ENCODE results near the gene ATRIP. TPM values are rescaled to one million over a fixed set of nuclear protein-coding genes. Genes with fewer than 3 reads are reported as not detected.

Gene ATRIP
- total RNA-seq, 2 experiments from 2014 or later = 17.4 to 19.4 TPM

DNA sequence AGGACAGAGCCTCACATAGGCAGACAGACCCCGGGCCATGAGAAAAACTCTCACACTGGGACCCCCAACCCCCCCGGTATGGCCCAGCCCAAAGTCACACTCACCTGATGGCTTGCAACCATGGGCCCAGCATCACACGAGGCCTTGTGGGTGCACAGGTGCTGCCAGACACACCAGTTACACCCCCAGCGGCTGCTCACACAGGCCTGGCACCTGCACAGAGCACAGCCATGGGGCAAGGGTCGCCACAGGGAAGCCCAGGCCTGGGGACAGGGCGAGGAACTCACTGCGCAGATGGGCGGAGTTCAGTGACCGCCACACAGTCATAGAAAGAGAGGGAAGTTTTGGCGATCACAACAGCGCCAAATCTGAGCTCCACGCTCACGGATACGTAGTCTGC lies 26.0 kb upstream of the ATRIP start:
- DNase-seq = no peak
- H3K4me3 Mint-ChIP-seq = no peak overlapping the region
- POLR2A ChIA-PET = no interaction called here
- H3K27ac Mint-ChIP-seq = peak overlapping the region; percentile 76
- peaks cover 3% of the 10 kb centered on the region for H3K4me1 Mint-ChIP-seq
- no peaks in the 10 kb centered on the region for H3K9me3 Mint-ChIP-seq
- no peaks in the 10 kb centered on the region for H3K36me3 Mint-ChIP-seq (ENCODE audit: low read depth)
- CTCF ChIA-PET = interaction anchor here (0.6 kb wide), 1 partner anchor 137 kb away, joined by 6 read pairs; no protein-coding TSS in a partner anchor
- no peaks in the 10 kb centered on the region for H3K27me3 Mint-ChIP-seq

DNA sequence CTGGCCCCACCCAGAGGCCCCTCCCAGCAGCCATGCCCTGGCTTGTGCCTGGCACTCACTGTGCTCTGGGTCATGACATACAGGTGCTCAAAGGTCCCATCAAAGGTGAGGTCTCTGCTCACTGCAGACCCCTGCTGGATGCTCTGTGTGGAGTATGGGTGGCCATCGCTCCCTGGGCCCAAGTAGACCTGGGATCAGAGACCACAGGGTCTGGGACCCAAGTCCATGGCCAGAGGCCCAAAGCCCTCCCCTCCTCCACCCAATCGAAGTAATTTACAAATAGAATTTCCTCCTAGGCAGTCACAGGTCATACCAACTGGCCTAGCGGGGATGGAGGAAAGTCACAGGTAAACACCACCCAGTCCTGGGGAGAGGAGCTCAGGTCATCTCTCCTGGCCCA lies 24.3 kb upstream of the ATRIP start:
- ChIA-PET CTCF (interaction anchor here (1.0 to 3.8 kb wide), 2 partner anchors 14 to 126 kb away, joined by 3 to 27 read pairs; no protein-coding TSS in a partner anchor), POLR2A (no interaction called here)
- peaks cover 5% of the 10 kb centered on the region for H3K27me3 Mint-ChIP-seq
- H3K36me3 Mint-ChIP-seq (ENCODE audit: low read depth) = no peaks in the 10 kb centered on the region
- H3K4me3 Mint-ChIP-seq = no peak overlapping the region
- H3K27ac Mint-ChIP-seq = no peak overlapping the region
- no peak for DNase-seq
- H3K9me3 Mint-ChIP-seq = no peaks in the 10 kb centered on the region
- H3K4me1 Mint-ChIP-seq = peaks cover 3% of the 10 kb centered on the region

DNA sequence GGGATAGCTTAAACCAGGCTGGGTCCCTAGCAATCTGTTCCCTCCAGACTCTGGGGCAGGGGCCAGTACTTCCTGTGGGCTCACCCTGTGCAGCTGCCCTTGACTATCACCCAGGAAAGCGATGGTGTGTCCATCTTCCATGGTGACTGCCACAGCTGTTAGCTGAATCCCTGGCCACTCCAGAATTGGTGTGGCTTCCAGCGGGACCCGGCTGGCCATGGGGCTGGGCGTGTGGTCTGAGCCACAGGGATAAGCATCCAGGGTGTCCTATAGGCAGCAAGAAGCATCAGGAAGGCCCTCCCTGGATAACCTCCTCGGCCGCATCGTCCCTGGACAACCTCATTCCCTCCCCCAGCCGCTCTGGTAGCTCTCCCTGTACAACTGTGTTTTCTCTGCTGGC lies 23.9 kb upstream of the ATRIP start:
- ChIA-PET POLR2A (no interaction called here), CTCF (interaction anchor here (1.0 to 3.8 kb wide), 2 partner anchors 13 to 125 kb away, joined by 3 to 27 read pairs; no protein-coding TSS in a partner anchor)
- H3K4me1 Mint-ChIP-seq = peaks cover 3% of the 10 kb centered on the region
- peaks cover 9% of the 10 kb centered on the region for H3K27me3 Mint-ChIP-seq
- H3K9me3 Mint-ChIP-seq = no peaks in the 10 kb centered on the region
- H3K27ac Mint-ChIP-seq = no peak overlapping the region
- no peak overlapping the region for H3K4me3 Mint-ChIP-seq
- DNase-seq = no peak
- no peaks in the 10 kb centered on the region for H3K36me3 Mint-ChIP-seq (ENCODE audit: low read depth)

DNA sequence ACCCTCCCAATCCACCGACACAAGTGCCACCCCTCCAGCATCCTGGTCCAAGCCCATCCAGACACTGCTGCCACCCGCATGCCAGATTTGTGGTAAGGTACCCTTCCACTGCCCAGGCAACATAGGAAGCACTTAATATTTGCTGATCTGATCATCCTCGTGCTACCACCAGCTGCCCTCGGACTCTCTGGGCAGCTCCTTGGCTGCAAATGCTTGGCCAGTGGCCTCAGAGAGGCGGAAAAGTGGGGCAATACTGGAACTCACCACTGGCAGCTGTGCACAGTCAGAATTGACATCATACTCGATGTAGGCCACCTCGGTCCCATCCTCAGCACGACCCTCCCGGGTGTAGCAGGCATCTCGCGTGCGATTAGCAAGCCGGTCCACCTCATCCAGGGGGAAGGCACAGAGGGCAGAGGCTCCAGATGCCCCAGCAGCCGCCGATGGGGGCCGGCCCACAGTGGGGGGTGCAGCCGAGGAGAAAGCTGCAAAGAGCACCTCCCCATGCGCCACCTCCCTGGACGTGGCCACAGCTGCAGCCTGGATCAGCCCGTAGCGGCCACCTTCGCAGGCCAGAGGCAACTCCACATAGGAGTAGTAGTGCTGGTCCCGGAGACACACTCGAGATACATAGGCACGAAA lies 23.2 kb upstream of the ATRIP start:
- DNase-seq = no peak
- no peaks in the 10 kb centered on the region for H3K36me3 Mint-ChIP-seq (ENCODE audit: low read depth)
- H3K9me3 Mint-ChIP-seq = no peaks in the 10 kb centered on the region
- ChIA-PET POLR2A (no interaction called here), CTCF (interaction anchor here (0.5 to 3.8 kb wide), 2 partner anchors 12 to 119 kb away, joined by 3 to 27 read pairs; no protein-coding TSS in a partner anchor)
- H3K27me3 Mint-ChIP-seq = peaks cover 16% of the 10 kb centered on the region
- peaks cover 3% of the 10 kb centered on the region for H3K4me1 Mint-ChIP-seq
- peak overlapping the region; percentile 51 for H3K27ac Mint-ChIP-seq
- H3K4me3 Mint-ChIP-seq = no peak overlapping the region

DNA sequence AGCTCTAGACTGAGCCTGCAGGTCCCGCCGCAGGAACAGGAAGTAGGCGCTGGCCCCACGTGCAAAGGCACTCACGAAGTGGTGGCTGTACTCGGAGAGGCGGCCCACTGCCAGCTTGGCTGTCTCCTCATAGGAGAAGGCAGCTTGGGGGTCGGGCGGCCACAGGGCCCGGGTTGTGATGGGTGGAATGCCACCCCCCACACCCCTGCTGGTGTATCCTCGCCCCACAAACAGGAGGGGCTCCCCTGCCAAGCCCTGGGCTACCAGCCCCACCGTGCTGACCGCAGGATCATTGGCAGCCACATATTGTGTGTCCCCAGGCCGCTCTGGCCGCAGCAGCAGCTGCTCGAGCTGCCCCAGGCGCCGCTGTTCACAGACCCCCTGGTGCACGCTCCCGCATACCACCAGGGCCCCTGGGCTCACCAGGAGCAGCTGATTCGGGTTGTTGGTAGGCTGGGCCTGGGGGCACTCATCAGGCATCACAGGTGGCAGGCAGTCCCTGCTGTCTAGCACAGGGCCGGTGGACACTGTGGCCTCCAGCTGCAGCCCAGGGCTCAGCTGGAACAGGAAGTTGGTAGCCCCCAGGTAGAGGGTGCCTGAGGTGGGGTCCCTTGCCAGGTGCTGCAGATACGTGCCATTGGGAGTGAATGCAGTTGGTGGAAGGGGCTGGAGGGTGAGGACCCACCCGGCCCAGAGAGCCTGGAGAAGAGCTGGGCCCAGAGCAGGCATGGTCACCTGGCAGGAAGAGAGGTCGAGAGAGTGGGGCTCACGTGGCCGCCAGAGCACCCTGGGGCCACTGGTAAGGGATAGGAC lies 22.4 kb upstream of the ATRIP start:
- DNase-seq = no peak
- Mint-ChIP-seq H3K27ac (no peak overlapping the region), H3K36me3 (ENCODE audit: low read depth) (no peaks in the 10 kb centered on the region), H3K4me3 (no peak overlapping the region), H3K4me1 (peaks cover 3% of the 10 kb centered on the region), H3K9me3 (no peaks in the 10 kb centered on the region), H3K27me3 (peaks cover 18% of the 10 kb centered on the region)
- POLR2A ChIA-PET = interaction anchor here (0.6 kb wide), 1 partner anchor 14 kb away, joined by 3 read pairs; no protein-coding TSS in a partner anchor
- CTCF ChIA-PET = interaction anchor here (0.5 to 3.8 kb wide), 2 partner anchors 12 to 118 kb away, joined by 3 to 27 read pairs; no protein-coding TSS in a partner anchor

DNA sequence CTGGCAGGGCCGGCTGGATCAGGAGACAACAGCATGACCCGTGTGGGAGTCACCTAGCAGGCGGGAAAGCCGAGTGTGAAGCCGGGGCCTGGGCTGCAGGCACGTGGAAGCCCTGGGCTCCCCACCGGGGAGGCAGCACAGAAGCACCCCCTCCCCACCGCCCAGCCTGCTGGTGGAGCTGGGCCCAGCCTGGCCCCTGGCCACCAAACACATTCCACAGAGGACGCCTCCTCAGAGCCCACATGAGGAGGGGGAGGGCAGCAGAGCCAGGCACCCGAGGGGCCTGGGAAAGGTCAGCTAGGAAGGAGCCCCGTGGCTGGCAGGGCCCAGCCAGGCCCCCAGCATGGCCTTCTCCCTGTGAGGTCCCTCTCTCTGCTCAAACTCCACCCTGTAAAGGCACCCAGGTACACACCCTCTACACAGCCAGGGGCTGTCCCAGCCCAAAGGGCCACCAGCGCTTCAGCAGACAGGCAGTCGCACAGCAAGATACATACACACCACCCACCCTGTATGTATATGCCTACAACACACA lies 21.2 kb upstream of the ATRIP start:
- Mint-ChIP-seq H3K36me3 (ENCODE audit: low read depth) (no peaks in the 10 kb centered on the region), H3K27ac (no peak overlapping the region), H3K4me1 (peaks cover 9% of the 10 kb centered on the region), H3K9me3 (no peaks in the 10 kb centered on the region), H3K4me3 (no peak overlapping the region), H3K27me3 (peaks cover 20% of the 10 kb centered on the region)
- ChIA-PET CTCF (interaction anchor here (0.6 to 3.8 kb wide), 2 partner anchors 10 to 192 kb away, joined by 3 to 27 read pairs; no protein-coding TSS in a partner anchor), POLR2A (no interaction called here)
- no peak for DNase-seq

DNA sequence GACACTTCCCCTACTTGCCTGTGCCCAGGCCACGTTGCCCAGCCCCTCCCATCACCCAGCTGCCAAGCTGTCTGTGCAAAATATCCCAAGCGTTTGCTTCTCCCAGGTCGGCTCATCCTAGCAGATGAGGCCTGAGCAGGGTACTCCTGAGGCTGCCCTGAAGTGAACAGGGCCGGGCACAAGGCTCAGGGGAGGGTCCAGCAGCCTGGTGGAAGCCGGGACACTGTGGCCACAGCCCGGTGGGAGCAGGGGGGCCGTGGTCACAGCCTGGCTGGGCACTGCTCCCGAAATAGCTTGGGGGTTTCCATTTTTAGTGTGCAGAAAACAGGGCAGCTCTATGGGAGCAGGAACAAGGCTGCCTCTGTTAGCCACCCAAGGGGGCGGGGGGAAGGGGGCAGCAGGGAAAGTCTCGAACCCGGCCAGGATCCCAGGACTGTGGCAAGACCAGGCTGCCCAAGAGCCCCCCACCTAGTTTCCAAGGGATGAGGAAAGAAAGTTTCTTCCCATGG lies 20.1 kb upstream of the ATRIP start:
- Mint-ChIP-seq H3K27me3 (peaks cover 20% of the 10 kb centered on the region), H3K36me3 (ENCODE audit: low read depth) (peaks cover under 1% of the 10 kb centered on the region), H3K27ac (no peak overlapping the region), H3K4me3 (no peak overlapping the region), H3K9me3 (no peaks in the 10 kb centered on the region), H3K4me1 (peaks cover 14% of the 10 kb centered on the region)
- CTCF ChIA-PET = interaction anchor here (2.1 kb wide), 1 partner anchor 10 kb away, joined by 9 read pairs; no protein-coding TSS in a partner anchor
- POLR2A ChIA-PET = no interaction called here
- no peak for DNase-seq

DNA sequence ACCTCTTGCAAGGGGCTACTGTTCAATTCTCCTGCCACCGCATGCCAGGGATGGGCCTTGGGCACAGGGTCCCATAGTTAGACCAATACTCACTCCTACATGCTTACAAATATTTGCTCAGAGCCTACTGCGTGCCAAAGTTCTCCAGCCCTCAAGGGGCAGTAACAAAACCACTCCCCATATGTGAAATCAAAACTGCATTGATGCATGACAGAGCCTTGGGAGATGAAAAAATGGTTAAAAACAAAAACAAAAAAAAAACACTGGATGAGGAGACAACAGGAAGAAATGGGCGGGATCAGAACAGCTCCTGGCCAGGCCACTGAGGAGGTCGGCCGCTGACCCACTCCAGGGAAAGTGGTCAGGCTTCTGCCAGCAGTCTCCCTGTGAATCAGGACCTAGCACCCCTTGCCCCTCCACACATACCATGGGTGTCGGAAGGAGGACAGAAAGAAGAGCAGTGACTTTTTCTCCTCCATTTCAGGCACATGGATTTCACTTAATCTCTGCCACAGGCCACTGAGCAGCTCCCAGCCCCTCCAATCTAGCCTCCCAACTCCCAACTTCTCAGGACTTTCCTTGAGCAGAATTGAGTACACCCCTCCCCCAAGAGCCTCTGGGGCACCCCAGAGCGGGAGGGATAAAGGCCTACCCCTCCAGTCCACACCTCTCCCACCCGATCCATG lies 19.4 kb upstream of the ATRIP start:
- no peak for DNase-seq
- peaks cover 20% of the 10 kb centered on the region for H3K27me3 Mint-ChIP-seq
- H3K36me3 Mint-ChIP-seq (ENCODE audit: low read depth) = peaks cover 4% of the 10 kb centered on the region
- no peak overlapping the region for H3K4me3 Mint-ChIP-seq
- no peak overlapping the region for H3K27ac Mint-ChIP-seq
- POLR2A ChIA-PET = interaction anchor here (0.6 kb wide), 1 partner anchor 46 kb away, joined by 3 read pairs; no protein-coding TSS in a partner anchor
- H3K9me3 Mint-ChIP-seq = no peaks in the 10 kb centered on the region
- peaks cover 15% of the 10 kb centered on the region for H3K4me1 Mint-ChIP-seq
- CTCF ChIA-PET = interaction anchor here (2.1 kb wide), 1 partner anchor 9 kb away, joined by 9 read pairs; no protein-coding TSS in a partner anchor

DNA sequence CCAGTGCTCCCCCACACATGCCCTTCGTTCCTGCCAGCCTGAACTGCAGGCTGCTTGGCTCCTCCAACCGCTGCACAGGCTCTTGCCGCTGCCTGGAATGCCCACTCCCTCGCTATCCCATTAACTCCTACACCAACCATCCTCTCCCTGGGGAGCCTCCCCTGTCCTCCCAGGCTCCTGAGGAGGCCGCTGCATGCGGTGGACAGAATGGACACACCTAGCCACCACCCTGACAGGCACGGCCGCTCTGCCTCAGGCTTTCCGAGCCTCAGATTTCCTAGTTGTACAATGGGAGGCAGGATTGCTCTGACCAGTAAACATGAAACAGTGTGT lies 18.9 kb upstream of the ATRIP start:
- peak overlapping the region; percentile 49 for H3K4me3 Mint-ChIP-seq
- ChIA-PET CTCF (interaction anchor here (2.1 kb wide), 1 partner anchor 9 kb away, joined by 9 read pairs; no protein-coding TSS in a partner anchor), POLR2A (interaction anchor here (0.6 kb wide), 1 partner anchor 46 kb away, joined by 3 read pairs; no protein-coding TSS in a partner anchor)
- peaks cover 20% of the 10 kb centered on the region for H3K27me3 Mint-ChIP-seq
- peaks cover 15% of the 10 kb centered on the region for H3K4me1 Mint-ChIP-seq
- H3K36me3 Mint-ChIP-seq (ENCODE audit: low read depth) = peaks cover 9% of the 10 kb centered on the region
- no peaks in the 10 kb centered on the region for H3K9me3 Mint-ChIP-seq
- DNase-seq = no peak
- peak overlapping the region; percentile 17 for H3K27ac Mint-ChIP-seq

DNA sequence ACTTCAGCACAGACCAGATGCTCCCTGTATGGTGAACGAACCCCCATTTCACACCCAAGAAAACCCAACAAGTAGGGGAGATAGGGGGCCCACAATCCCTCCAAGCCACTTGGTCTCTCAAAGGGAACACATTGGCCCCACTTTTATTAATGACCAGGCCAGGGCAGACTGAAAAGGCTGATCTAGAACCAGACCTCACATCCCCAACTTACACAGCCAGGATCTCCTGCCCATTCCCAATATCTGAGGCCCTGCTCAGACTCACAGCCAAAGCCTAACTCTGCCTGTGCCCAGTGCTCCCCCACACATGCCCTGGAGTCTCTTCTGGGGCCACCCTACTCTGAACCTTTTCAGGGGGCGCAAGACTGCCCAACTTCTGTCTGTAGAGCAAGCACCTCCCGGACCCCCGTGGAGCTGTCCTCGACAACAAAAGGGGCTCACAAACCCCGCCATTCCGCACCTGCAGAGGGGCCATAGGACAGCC lies 18.4 kb upstream of the ATRIP start:
- Mint-ChIP-seq H3K36me3 (ENCODE audit: low read depth) (peaks cover 14% of the 10 kb centered on the region), H3K27ac (peak overlapping the region; percentile 17), H3K4me1 (peaks cover 18% of the 10 kb centered on the region), H3K9me3 (no peaks in the 10 kb centered on the region), H3K27me3 (peaks cover 20% of the 10 kb centered on the region), H3K4me3 (peak overlapping the region; percentile 49)
- no peak for DNase-seq
- ChIA-PET CTCF (interaction anchor here (1.2 to 2.1 kb wide), 2 partner anchors 8 to 27 kb away, joined by 5 to 9 read pairs; no protein-coding TSS in a partner anchor), POLR2A (interaction anchor here (0.6 kb wide), 1 partner anchor 276 kb away, joined by 6 read pairs; no protein-coding TSS in a partner anchor)

DNA sequence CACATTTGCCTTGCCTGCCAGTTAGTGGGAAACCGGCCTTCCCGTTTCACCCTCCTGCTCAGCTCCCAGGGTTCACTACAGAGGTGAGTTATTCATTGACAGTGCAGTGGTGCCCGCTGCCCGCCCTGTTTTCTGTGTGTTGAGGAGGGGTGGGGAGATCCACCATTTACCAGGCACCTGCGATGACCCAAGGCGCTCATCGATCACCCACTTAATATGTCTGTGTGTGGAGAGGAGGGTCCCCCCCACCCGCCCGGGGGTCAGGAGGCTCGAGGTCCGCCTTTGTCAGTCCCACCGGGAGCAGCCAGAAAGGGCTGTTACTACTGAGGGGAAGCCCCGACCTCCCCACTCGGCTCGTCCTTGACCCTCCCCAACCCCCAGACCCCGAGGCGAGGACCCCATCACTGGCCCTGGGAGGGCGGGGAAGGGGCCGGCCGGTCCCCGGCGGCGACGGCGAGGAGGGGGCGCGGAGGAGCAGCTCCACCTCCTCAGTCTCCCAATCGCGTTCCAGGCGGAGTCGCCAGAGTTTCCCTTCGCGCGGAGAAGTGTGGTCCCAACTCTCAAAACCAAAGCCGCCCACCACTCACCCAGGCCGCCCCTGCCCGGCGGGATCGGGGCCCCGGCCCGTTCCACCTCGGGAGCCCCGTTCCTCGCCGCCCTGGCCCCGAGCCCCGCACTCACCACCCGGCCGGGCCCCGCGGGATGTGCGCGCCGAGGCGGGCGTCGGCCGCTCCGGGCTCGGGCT lies 17.8 kb upstream of the ATRIP start:
- ChIA-PET POLR2A (interaction anchor here (0.6 kb wide), 1 partner anchor 275 kb away, joined by 6 read pairs; no protein-coding TSS in a partner anchor), CTCF (interaction anchor here (0.6 to 1.8 kb wide), 4 partner anchors 13 to 637 kb away, joined by 3 to 5 read pairs (median 4); no protein-coding TSS in a partner anchor)
- H3K27ac Mint-ChIP-seq = no peak overlapping the region
- no peaks in the 10 kb centered on the region for H3K9me3 Mint-ChIP-seq
- H3K27me3 Mint-ChIP-seq = peaks cover 20% of the 10 kb centered on the region
- H3K36me3 Mint-ChIP-seq (ENCODE audit: low read depth) = peaks cover 16% of the 10 kb centered on the region
- peak overlapping the region; percentile 49 for H3K4me3 Mint-ChIP-seq
- DNase-seq = no peak
- peaks cover 19% of the 10 kb centered on the region for H3K4me1 Mint-ChIP-seq

Measured in activated CD4-positive, alpha-beta T cell treated with anti-CD3 and anti-CD28 coated beads, Interleukin-2, amount 10 ng/mL, durations not matched to agents 7 days and 5 days (primary cell).